PC-9 (cell line): ENCODE data around the gene UNC45B. TPM values are rescaled to one million over a fixed set of nuclear protein-coding genes. Genes with fewer than 3 reads are reported as not detected.

ENCODE experiments used
- BruUV-seq: library from RNA; stranded (reverse); fragments of 400-500 nt; replicated peaks from 2 replicates; lab custom pipeline; 2021; lab: Mats Ljungman, UMichigan
- CTCF ChIA-PET: fragments of 300-600 bp; sonication (Branson Sonifier 250); formaldehyde crosslinking; loops from one replicate; lab custom pipeline; 2022; ENCODE audit warnings: antibody characterized with exemption; lab: Charles Lee
- POLR2A ChIA-PET: fragments of 300-600 bp; sonication (Branson Sonifier 250); formaldehyde crosslinking; loops from one replicate; lab custom pipeline; 2022; ENCODE audit warnings: antibody characterized with exemption; ENCODE audit not compliant: unreplicated experiment; lab: Charles Lee
- DNase-seq, 2 experiments: peaks; one replicate each; pipeline versions ENCODE4 v3.0.0 to v3.0.0-alpha.2; 2015 to 2022; ENCODE audit warnings: mixed read lengths in 1 of 2
- H2AFZ ChIP-seq: fragments of 200-600 bp; sonication (generic); 2 replicates; pipeline ENCODE4 v1.8.1; 2017; ENCODE audit warnings: antibody characterized with exemption
- H3F3A ChIP-seq: fragments of 200-600 bp; sonication (generic); 2 replicates; pipeline ENCODE4 v1.8.1; 2017; ENCODE audit warnings: antibody characterized with exemption, mild to moderate bottlenecking, low read depth; ENCODE audit not compliant: insufficient read depth
- H3K27ac ChIP-seq: fragments of 200-600 bp; sonication (generic); 2 replicates; pipeline ENCODE4 v1.6.1; 2016; ENCODE audit warnings: mixed run types
- H3K27me3 ChIP-seq: fragments of 200-600 bp; sonication (generic); 2 replicates; pipeline ENCODE4 v1.6.1; 2016; ENCODE audit warnings: low read depth, mixed run types; ENCODE audit not compliant: insufficient read depth
- H3K36me3 ChIP-seq: fragments of 200-600 bp; sonication (generic); 2 replicates; pipeline ENCODE4 v1.6.1; 2016; ENCODE audit warnings: low read depth, mixed run types
- H3K4me1 ChIP-seq: fragments of 200-600 bp; sonication (generic); replicated peaks from 2 replicates; pipeline ENCODE4 v1.6.1; 2016; ENCODE audit warnings: mixed run types; ENCODE audit not compliant: insufficient read depth
- H3K4me2 ChIP-seq: fragments of 200-600 bp; sonication (generic); 2 replicates; pipeline ENCODE4 v1.6.1; 2017; ENCODE audit warnings: mixed run types
- H3K4me3 ChIP-seq: fragments of 200-600 bp; sonication (generic); 2 replicates; pipeline ENCODE4 v1.6.1; 2016; ENCODE audit warnings: mixed run types
- H3K79me2 ChIP-seq: fragments of 200-600 bp; sonication (generic); 2 replicates; pipeline ENCODE4 v1.6.1; 2017; ENCODE audit warnings: low read depth, mixed run types
- H3K9me2 ChIP-seq: fragments of 200-600 bp; sonication (generic); 2 replicates; pipeline ENCODE4 v1.8.1; 2017; ENCODE audit warnings: mild to moderate bottlenecking; ENCODE audit not compliant: insufficient read depth
- H3K9me3 ChIP-seq: fragments of 200-600 bp; sonication (generic); 2 replicates; pipeline ENCODE4 v1.8.1; 2016; ENCODE audit warnings: low read depth; ENCODE audit not compliant: insufficient read depth
- H4K20me1 ChIP-seq: fragments of 200-600 bp; sonication (generic); 2 replicates; pipeline ENCODE4 v1.8.1; 2017; ENCODE audit not compliant: insufficient read depth
- EZH2 ChIP-seq: fragments of 200-600 bp; sonication (generic); IDR thresholded peaks from 2 replicates; pipeline ENCODE4 v1.8.0; 2017; ENCODE audit warnings: antibody characterized with exemption, low read depth
- intact Hi-C: fragments of 100-400 bp; cut with micrococcal nuclease; formaldehyde crosslinking; loops from one replicate; pipeline ENCODE4 v1.10.0; 2022; ENCODE audit not compliant: unreplicated experiment
- total RNA-seq: library from RNA; stranded (reverse); gene quantifications from 2 replicates; pipeline ENCODE4 v1.2.3, GENCODE V29; 2021
- TF ChIP-seq, protein P1 (sequence below): fragments of 200-600 bp; sonication (generic); conservative IDR thresholded peaks from 2 replicates; pipeline ENCODE4 v1.6.1; 2017; ENCODE audit warnings: mixed run types, antibody characterized with exemption, mild to moderate bottlenecking, moderate library complexity

The UNC45B gene
- total RNA-seq, 1 experiment from 2014 or later = not detected

DNA sequence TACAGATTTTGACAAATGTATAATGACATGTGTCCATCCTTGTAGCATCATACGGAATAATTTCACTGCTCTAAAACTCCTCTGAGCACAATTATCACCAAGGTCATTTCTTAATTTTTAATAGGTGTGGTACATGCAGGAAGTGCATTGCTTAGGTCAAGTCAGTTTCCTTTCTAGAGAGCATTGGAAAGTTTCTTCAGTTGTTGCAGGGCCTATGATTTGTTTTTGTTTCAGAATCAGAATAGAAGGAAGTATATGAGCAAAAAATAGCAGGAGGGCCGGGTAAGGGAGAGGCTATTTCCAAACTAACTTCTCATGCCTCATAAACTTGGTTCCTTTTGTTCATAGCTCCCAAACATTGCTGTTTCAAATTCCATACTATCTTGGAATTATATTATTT, 71.3 kb downstream of the UNC45B start:
- DNase-seq = no peak
- ChIA-PET POLR2A (no interaction called here), CTCF (no interaction called here)
- Histone ChIP-seq H3K4me3 (no peak overlapping the region), H3K36me3 (no peaks in the 10 kb centered on the region), H3K79me2 (no peaks in the 10 kb centered on the region), H3K27ac (no peak overlapping the region), H4K20me1 (no peaks in the 10 kb centered on the region), H3K4me1 (no peaks in the 10 kb centered on the region), H3K9me3 (no peaks in the 10 kb centered on the region), H3K4me2 (no peak overlapping the region), H3K9me2 (no peaks in the 10 kb centered on the region), H2AFZ (no peak overlapping the region), H3K27me3 (peaks cover 26% of the 10 kb centered on the region), H3F3A (no peaks in the 10 kb centered on the region)
- intact Hi-C loops = no loop called here
- no TSS peak for BruUV-seq
- TF ChIP-seq, protein P1, sequence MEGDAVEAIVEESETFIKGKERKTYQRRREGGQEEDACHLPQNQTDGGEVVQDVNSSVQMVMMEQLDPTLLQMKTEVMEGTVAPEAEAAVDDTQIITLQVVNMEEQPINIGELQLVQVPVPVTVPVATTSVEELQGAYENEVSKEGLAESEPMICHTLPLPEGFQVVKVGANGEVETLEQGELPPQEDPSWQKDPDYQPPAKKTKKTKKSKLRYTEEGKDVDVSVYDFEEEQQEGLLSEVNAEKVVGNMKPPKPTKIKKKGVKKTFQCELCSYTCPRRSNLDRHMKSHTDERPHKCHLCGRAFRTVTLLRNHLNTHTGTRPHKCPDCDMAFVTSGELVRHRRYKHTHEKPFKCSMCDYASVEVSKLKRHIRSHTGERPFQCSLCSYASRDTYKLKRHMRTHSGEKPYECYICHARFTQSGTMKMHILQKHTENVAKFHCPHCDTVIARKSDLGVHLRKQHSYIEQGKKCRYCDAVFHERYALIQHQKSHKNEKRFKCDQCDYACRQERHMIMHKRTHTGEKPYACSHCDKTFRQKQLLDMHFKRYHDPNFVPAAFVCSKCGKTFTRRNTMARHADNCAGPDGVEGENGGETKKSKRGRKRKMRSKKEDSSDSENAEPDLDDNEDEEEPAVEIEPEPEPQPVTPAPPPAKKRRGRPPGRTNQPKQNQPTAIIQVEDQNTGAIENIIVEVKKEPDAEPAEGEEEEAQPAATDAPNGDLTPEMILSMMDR = no peak
- no peak for TF ChIP-seq EZH2

DNA sequence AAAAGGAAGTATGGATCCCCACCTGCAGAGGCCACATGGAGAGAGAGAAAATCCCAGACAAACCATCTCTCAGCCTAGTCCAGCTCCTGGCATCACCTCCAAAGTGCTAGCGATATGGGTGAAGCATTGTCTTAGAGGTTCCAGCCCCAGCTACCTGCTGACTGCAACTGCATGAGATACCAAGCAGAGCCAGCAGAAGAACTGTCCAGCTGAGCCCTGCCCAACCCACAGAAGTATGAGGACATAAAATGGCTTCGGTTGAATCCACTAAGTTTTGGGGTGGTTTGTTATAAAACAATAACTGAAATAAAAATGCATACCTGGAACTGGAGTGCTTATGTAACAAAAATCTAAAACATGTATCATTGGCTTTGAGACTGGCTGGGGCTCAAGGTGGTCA, 74.8 kb downstream of the UNC45B start:
- TF ChIP-seq, protein P1 = no peak
- no peak for TF ChIP-seq EZH2
- CTCF ChIA-PET = no interaction called here

DNA sequence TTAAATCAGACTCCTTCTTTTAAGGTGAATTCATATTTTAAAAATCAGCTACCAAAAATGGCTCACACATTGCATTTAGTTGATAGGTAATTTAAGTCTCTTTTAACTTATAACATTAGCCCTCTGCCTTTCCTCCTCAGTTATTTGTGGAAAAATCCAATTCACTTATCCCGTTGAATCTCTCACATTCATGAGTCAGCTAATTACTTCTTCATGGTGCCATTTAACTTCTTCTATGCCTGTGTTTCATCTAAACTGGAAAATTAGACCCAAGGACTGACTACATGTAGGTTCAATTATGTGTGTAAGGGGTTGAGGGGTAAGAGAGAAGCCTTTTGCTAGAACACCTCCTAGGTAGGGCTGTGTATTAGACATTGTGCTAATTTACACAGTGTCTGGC, 76.8 kb downstream of the UNC45B start:
- no peaks in the 10 kb centered on the region for H4K20me1 ChIP-seq
- TF ChIP-seq EZH2 = no peak
- TF ChIP-seq, protein P1 = no peak

More for the DNA sequence above, 74.8 kb downstream of the UNC45B start:
- peaks cover 17% of the 10 kb centered on the region; the same call in 1 of the 2 replicates for H3K27me3 ChIP-seq
- H3K4me3 ChIP-seq = no peak overlapping the region
- no peaks in the 10 kb centered on the region for H3F3A ChIP-seq
- no peak overlapping the region for H3K27ac ChIP-seq
- no peaks in the 10 kb centered on the region for H4K20me1 ChIP-seq
- H3K9me3 ChIP-seq = no peaks in the 10 kb centered on the region
- no peaks in the 10 kb centered on the region for H3K36me3 ChIP-seq
- H3K4me2 ChIP-seq = no peak overlapping the region
- no peaks in the 10 kb centered on the region for H3K79me2 ChIP-seq
- intact Hi-C loops = no loop called here
- no peak for DNase-seq
- no peaks in the 10 kb centered on the region for H3K9me2 ChIP-seq
- BruUV-seq = no TSS peak
- no peaks in the 10 kb centered on the region for H3K4me1 ChIP-seq
- POLR2A ChIA-PET = interaction anchor here (0.7 kb wide), 1 partner anchor 211 kb away, joined by 5 read pairs; no protein-coding TSS in a partner anchor
- H2AFZ ChIP-seq = no peak overlapping the region

More for the DNA sequence above, 76.8 kb downstream of the UNC45B start:
- H3K4me3 ChIP-seq = no peak overlapping the region
- no peaks in the 10 kb centered on the region for H3K9me2 ChIP-seq
- no peaks in the 10 kb centered on the region for H3F3A ChIP-seq
- H3K9me3 ChIP-seq = no peaks in the 10 kb centered on the region
- no peaks in the 10 kb centered on the region for H3K36me3 ChIP-seq
- H3K27ac ChIP-seq = no peak overlapping the region
- H3K79me2 ChIP-seq = no peaks in the 10 kb centered on the region
- intact Hi-C loops = no loop called here
- no peak for DNase-seq
- POLR2A ChIA-PET = no interaction called here
- no peak overlapping the region for H2AFZ ChIP-seq
- H3K4me2 ChIP-seq = no peak overlapping the region
- CTCF ChIA-PET = no interaction called here
- no TSS peak for BruUV-seq
- H3K4me1 ChIP-seq = no peaks in the 10 kb centered on the region
- peaks cover 24% of the 10 kb centered on the region for H3K27me3 ChIP-seq
